Common myeloid progenitor, CD34-positive (primary cell): ENCODE measurements around the gene TES.

Experiments used
- CTCF ChIA-PET: fragments of 350-600 bp; sonication (Branson Sonifier 250); formaldehyde crosslinking; loops from one replicate; lab custom pipeline; 2021; ENCODE audit warnings: antibody characterized with exemption; lab: Charles Lee
- POLR2A ChIA-PET: fragments of 350-600 bp; sonication (Branson Sonifier 250); formaldehyde crosslinking; loops from one replicate; lab custom pipeline; 2021; ENCODE audit warnings: antibody characterized with exemption; lab: Charles Lee
- DNase-seq, 3 donors: peaks; one replicate each; pipeline versions ENCODE4 v3.0.0 to v3.0.0-alpha.2; 2013
- H3K27ac ChIP-seq, 2 experiments: 1 replicate in 1 of 2; 2 replicates in 1 of 2; pipeline ENCODE4 v1.7.0; 2013; ENCODE audit warnings: inconsistent platforms in 2 of 2, low read length in 2 of 2, mild to moderate bottlenecking in 2 of 2, low read depth in 1 of 2, moderate library complexity in 1 of 2; ENCODE audit not compliant: severe bottlenecking in 2 of 2, insufficient read depth in 1 of 2, poor library complexity in 1 of 2
- H3K27me3 ChIP-seq, 5 experiments: replicated peaks in 2 of 5; 1 replicate in 3 of 5; 2 replicates in 2 of 5; pipeline versions ENCODE4 v1.6.1 to v1.7.0; 2013; ENCODE audit warnings: low read length in 4 of 5, mild to moderate bottlenecking in 2 of 5, moderate library complexity in 2 of 5, inconsistent platforms in 1 of 5; ENCODE audit not compliant: insufficient read depth in 5 of 5, control insufficient read depth in 4 of 5
- H3K36me3 ChIP-seq, 4 experiments: 1 replicate in 2 of 4; 2 replicates in 2 of 4; pipeline versions ENCODE4 v1.6.1 to v1.7.0; 2013; ENCODE audit warnings: low read length in 3 of 4, control low read depth in 1 of 4, mild to moderate bottlenecking in 1 of 4; ENCODE audit not compliant: control insufficient read depth in 4 of 4, insufficient read depth in 4 of 4
- H3K4me1 ChIP-seq, 4 experiments: 1 replicate in 3 of 4; 2 replicates in 1 of 4; pipeline versions ENCODE4 v1.6.1 to v1.7.1; 2013; ENCODE audit warnings: low read length in 3 of 4, mild to moderate bottlenecking in 3 of 4, control low read depth in 1 of 4, inconsistent platforms in 1 of 4, moderate library complexity in 1 of 4; ENCODE audit not compliant: control insufficient read depth in 4 of 4, insufficient read depth in 4 of 4; ENCODE audit errors: control extremely low read depth in 1 of 4
- H3K4me3 ChIP-seq, 7 experiments: 1 replicate in 4 of 7; 2 replicates in 3 of 7; pipeline versions ENCODE4 v1.5.1 to v1.7.0; 2013; ENCODE audit warnings: mild to moderate bottlenecking in 7 of 7, low read length in 6 of 7, moderate library complexity in 6 of 7, inconsistent platforms in 2 of 7, low read depth in 2 of 7, control low read depth in 1 of 7; ENCODE audit not compliant: insufficient read depth in 4 of 7, control insufficient read depth in 1 of 7; ENCODE audit errors: extremely low read depth in 1 of 7
- H3K9me3 ChIP-seq, 5 experiments: 1 replicate in 4 of 5; 2 replicates in 1 of 5; pipeline versions ENCODE4 v1.6.1 to v1.7.1; 2013; ENCODE audit warnings: low read length in 4 of 5, mild to moderate bottlenecking in 2 of 5, inconsistent platforms in 1 of 5, low read depth in 1 of 5, moderate library complexity in 1 of 5; ENCODE audit not compliant: control insufficient read depth in 4 of 5, insufficient read depth in 2 of 5; ENCODE audit errors: control extremely low read depth in 1 of 5
- WGBS: methylation state at CpG from one replicate; pipeline ENCODE4 v1.1.5; 2013; ENCODE audit not compliant: insufficient coverage; 5-methylcytosine and 5-hydroxymethylcytosine counted together

Gene TES

GRCh38 chr7:116230191-116231005, 20.1 kb downstream of the TES start:
- Histone ChIP-seq H3K9me3 (no peaks in the 10 kb centered on the region), H3K27ac (peak overlapping the region in 1 of 2 experiments; percentile 30), H3K4me1 (peaks cover 16 to 49% (median 37%) of the 10 kb centered on the region in 4 experiments), H3K36me3 (no peaks in the 10 kb centered on the region), H3K4me3 (peak overlapping the region in 2 of 7 experiments; percentile 1 to 13), H3K27me3 (no peaks in the 10 kb centered on the region)
- ChIA-PET POLR2A (interaction anchor here (2.2 kb wide), 1 partner anchor 19 kb away, joined by 9 read pairs; the partner anchor contains the start of gene TES), CTCF (interaction anchor here (0.9 to 13.1 kb wide), 8 partner anchors 9 to 58 kb away, joined by 3 to 292 read pairs (median 6); no protein-coding TSS in a partner anchor)
- WGBS, result 93% methylated on average over 2 of the region's 4 CpGs
- peak in 1 of 3 donors; percentile 17 for DNase-seq

- no peak overlapping the region for H3K4me3 ChIP-seq
- ChIA-PET POLR2A (interaction anchor here (2.2 kb wide), 1 partner anchor 20 kb away, joined by 9 read pairs; the partner anchor contains the start of gene TES), CTCF (interaction anchor here (0.9 to 13.1 kb wide), 9 partner anchors 10 to 93 kb away, joined by 3 to 292 read pairs (median 4); no protein-coding TSS in a partner anchor)
- no CpG with 5 or more reads among the region's 2 CpGs for WGBS
- H3K27me3 ChIP-seq, result no peaks in the 10 kb centered on the region
- no peak overlapping the region for H3K27ac ChIP-seq
- H3K36me3 ChIP-seq, result no peaks in the 10 kb centered on the region
- DNase-seq, result no peak
- H3K4me1 ChIP-seq, result peaks cover 16 to 49% (median 36%) of the 10 kb centered on the region in 4 experiments
- H3K9me3 ChIP-seq, result no peaks in the 10 kb centered on the region
Measured at GRCh38 chr7:116231543-116231942, 21.2 kb downstream of the TES start.

DNA sequence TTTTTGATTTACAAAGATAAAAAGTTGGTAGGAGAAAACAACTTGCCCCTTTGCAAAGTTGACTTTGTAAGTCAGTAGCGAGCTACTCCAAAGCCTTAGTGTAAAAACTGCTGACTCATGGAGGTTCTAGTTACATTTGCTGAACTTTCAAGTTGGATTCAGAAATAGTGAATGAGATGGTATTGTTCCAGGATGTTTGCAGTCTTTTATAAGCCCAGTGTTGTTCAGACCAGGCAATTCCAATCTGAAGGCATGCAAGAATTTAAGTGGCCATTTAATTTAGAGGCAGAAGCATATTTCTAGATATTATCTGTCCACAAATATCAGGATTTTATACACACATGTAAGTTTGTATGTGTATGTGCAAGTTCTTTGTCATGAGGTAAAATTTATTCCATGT, 21.6 kb downstream of the TES start:
- CTCF ChIA-PET, result interaction anchor here (0.8 to 13.1 kb wide), 12 partner anchors 10 to 93 kb away, joined by 3 to 292 read pairs (median 4); no protein-coding TSS in a partner anchor
- peaks cover 0 to 2% (median under 1%) of the 10 kb centered on the region in 4 experiments for H3K36me3 ChIP-seq
- H3K9me3 ChIP-seq, result no peaks in the 10 kb centered on the region
- no peak overlapping the region for H3K27ac ChIP-seq
- POLR2A ChIA-PET, result interaction anchor here (2.2 kb wide), 1 partner anchor 21 kb away, joined by 9 read pairs; the partner anchor contains the start of gene TES
- peak; percentile 54 to 84 (median 81) for DNase-seq
- 15% methylated on average over 1 of the region's 1 CpG for WGBS
- H3K27me3 ChIP-seq, result no peaks in the 10 kb centered on the region
- no peak overlapping the region for H3K4me3 ChIP-seq
- H3K4me1 ChIP-seq, result peaks cover 16 to 49% (median 36%) of the 10 kb centered on the region in 4 experiments

- no peak overlapping the region for H3K27ac ChIP-seq
- H3K27me3 ChIP-seq, result no peaks in the 10 kb centered on the region
- H3K9me3 ChIP-seq, result no peaks in the 10 kb centered on the region
- no peak for DNase-seq
- peaks cover 16 to 49% (median 36%) of the 10 kb centered on the region in 4 experiments for H3K4me1 ChIP-seq
- H3K36me3 ChIP-seq, result peaks cover 1 to 5% (median 4%) of the 10 kb centered on the region in 4 experiments
- H3K4me3 ChIP-seq, result no peak overlapping the region
- ChIA-PET POLR2A (interaction anchor here (1.1 kb wide), 1 partner anchor 22 kb away, joined by 11 read pairs; the partner anchor contains the start of gene TES), CTCF (interaction anchor here (0.8 to 13.1 kb wide), 14 partner anchors 9 to 293 kb away, joined by 3 to 292 read pairs (median 4); no protein-coding TSS in a partner anchor)
Measured at GRCh38 chr7:116232350-116232749, 22.0 kb downstream of the TES start.

DNA sequence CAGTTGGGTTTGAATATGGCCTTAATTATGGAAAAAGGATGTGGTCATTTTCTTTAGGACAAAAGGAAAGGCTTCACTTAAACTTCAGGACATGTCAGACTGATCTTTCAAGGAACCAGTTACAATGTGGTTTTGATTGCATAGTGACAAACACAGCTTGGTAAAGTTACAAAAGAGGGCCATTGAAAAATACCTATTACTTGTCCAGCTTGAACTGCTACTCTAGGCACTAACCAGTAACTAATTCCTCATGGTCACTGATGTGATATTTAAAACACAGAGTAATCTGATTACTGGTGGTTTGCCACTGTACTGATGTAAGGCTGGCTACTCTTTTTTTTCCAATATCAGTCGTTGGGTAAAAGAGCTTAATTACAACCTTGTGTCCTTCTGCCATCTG, 22.6 kb downstream of the TES start:
- CTCF ChIA-PET, result interaction anchor here (0.8 to 13.1 kb wide), 17 partner anchors 9 to 293 kb away, joined by 3 to 292 read pairs (median 4); no protein-coding TSS in a partner anchor
- no CpG with 5 or more reads among the region's 1 CpG for WGBS
- H3K4me1 ChIP-seq, result peaks cover 16 to 49% (median 36%) of the 10 kb centered on the region in 4 experiments

DNA sequence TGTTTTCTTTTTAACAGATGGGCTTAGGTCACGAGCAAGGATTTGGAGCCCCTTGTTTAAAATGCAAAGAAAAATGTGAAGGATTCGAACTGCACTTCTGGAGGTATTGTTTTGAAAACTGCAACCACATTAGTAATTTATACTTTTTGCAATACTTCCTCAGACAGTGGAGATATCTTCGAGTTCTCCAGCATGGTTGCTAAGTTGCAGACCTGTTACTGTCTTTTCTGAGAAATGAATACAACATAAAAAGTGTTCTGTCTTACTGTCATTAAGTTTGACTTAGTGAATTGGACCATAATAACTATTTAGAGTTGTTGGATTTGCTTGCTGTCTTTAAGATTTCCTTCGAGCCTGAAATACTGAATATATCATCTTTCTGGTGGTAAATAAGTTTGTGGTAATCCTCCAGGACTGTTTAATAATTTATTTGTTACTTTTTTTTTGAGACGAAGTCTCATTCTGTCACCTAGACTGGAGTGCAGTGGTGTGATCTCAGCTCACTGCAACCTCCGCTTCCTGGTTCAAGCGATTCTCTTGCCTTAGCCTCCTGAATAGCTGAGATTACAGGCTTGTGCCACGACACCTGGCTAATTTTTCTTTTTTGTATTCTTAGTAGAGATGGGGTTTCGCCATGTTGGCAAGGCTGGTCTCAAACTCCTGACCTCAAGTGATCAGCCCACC, 24.3 kb downstream of the TES start:
- Histone ChIP-seq H3K27ac (no peak overlapping the region), H3K27me3 (no peaks in the 10 kb centered on the region), H3K4me3 (no peak overlapping the region), H3K4me1 (peaks cover 13 to 46% (median 29%) of the 10 kb centered on the region in 4 experiments), H3K36me3 (peaks cover 5 to 11% (median 8%) of the 10 kb centered on the region in 4 experiments), H3K9me3 (no peaks in the 10 kb centered on the region)
- ChIA-PET POLR2A (no interaction called here), CTCF (interaction anchor here (0.8 to 13.1 kb wide), 16 partner anchors 9 to 98 kb away, joined by 3 to 292 read pairs (median 8); partner anchors contain the start of gene TES)
- DNase-seq, result no peak
- 100% methylated on average over 4 of the region's 9 CpGs for WGBS

More for the DNA sequence above, 22.6 kb downstream of the TES start:
- Histone ChIP-seq H3K4me3 (no peak overlapping the region), H3K9me3 (no peaks in the 10 kb centered on the region), H3K27ac (no peak overlapping the region), H3K36me3 (peaks cover 4 to 9% (median 6%) of the 10 kb centered on the region in 4 experiments), H3K27me3 (no peaks in the 10 kb centered on the region)
- POLR2A ChIA-PET, result interaction anchor here (1.1 kb wide), 1 partner anchor 22 kb away, joined by 11 read pairs; the partner anchor contains the start of gene TES
- DNase-seq, result no peak
